Superior temporal gyrus (tissue), 1 donor: ENCODE results near the gene SYNJ2.

ENCODE experiments used
- DNase-seq: peaks from one replicate; pipeline ENCODE4 v3.0.0-alpha.2; 2016; ENCODE audit errors: extremely low spot score

Gene SYNJ2

DNA sequence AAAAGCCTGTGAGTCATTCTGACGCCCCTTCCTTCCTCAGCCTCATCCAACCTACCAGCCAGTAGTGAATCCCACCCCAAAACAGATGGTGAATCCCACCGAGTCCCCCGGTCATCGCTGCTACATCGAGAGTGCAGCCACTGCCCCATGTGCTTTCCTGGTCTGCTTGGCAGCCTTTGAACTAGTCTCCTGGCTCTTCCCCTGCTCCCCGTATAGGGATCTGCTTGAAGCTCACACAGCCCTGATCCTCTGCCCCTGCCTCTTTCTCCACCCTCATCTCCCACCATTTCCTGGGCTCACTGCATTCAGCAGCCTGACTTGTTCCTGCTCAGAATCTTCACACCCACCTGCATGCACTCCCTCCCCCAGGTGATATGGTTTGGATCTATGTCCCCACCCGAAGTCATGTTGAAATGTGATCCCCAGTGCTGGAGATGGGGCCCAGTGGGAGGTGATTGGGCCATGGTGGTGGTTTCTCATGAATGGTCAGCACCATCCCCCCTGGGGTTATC is 14.6 kb downstream of the SYNJ2 start:
- DNase-seq: no peak

DNA sequence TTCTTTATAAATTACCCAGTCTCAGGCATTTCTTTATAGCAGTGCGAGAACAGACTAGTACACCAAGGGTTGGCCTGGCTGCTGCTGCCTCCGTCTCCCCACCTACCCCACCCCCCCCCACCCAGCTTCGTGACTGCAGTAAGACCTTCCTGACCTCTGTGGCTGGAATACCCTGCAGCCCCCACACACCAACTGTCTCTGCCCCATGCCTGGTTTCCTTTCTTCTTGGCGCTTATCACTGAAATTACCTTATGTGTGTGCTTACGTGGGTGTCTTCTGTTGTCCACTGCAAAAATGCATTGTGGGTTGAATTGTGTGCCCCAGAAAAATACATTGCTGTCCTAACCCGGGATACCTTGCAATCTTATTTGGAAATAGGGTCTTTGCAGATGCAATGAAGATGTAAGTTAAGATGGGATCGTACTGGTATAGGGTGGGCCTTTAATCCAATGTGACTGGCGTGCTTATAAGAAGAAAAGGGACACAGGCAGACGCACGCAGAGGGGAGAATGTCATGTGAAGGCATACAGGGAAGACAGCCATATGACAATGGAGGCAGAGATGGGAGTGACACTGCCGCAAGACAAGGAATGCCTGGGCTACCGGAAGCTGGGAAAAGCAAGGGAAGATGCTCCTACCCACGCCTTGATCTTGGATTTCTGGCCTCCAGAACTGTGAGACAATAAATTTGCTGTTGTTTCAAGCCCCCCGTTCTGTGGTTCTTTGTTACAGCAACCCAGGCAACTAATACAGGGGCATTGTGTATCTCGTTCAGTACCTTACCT is 15.4 kb downstream of the SYNJ2 start:
- peak; percentile 61 for DNase-seq

DNA sequence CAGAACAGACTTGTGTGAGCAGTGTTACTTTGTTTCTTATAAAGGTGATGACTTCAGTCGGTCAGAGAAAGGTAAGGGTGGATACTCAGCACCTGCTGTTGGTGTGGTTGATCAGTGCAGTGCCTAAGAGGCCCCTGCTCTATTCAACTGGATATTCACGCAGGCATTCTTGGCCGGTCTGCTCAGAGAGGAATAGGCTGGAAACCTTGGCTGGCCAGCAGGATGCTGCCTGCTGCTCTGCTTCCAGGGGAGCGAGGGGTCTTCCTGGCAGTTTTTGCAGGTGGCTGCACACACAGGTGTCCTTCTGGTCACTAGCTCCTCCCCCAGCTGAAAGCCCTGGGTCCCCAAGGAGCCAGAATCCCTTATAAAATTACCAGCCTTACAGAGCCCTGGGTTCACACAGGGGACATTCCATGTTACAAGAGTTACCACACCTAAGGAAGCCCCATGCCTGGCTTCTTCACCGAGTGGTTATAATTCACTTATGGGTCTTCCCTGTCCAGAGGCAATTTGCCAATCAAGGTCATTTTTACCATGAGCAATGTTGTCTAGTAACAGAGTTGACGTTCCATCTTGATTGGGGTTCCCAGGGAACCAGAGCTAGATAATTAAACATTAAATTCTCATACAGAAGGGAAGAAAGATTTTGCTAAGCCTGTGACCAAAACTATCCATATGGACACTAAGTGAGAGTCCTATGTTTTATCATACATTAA is 16.4 kb downstream of the SYNJ2 start:
- DNase-seq: peak; percentile 60

GRCh38 chr6:157998707-157999167 is 17.1 kb downstream of the SYNJ2 start:
- peak; percentile 96 for DNase-seq

DNA sequence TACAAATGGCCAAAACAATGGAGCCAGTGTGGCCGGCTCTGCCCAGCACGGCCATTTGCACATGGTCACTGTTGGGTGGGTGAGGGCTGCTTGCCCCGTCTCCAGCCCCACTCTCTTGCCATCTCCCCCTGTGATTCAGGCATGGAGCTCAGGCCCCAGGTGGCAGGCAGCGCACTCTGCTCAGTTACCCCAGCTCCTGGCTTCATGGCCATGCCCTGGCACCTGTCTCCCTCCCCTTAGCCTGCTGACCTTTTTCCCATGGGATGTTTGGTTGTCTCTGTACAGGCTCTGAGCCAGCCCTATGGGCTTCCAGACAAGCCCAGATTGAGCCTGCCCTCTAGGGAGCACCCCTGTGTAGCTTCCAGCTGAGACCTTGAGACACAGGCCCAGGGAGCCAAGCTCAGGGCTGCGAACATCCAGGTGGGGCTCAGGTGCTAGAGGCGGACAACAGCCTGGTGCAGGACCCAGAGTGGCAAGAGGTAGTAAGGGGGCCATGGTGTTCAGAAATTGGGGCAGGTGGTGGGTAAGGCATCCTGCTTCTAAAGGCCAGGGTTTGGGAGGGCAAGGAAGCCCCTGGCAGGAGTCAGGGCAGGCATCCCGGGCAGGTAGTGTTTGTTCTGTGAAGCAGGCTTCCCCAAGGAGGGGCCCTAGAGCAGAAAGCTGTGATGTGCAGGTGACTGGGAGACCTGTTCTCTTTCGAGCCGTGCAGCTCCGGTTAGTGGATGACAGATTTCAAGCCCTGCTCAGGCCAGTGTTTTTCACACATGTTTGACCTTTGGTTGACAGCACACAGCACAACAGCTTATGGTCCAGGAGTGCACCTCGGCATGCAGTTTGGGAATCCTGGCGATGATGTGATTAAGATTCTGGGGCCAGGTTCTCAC is 17.7 kb downstream of the SYNJ2 start:
- peak; percentile 55 for DNase-seq

DNA sequence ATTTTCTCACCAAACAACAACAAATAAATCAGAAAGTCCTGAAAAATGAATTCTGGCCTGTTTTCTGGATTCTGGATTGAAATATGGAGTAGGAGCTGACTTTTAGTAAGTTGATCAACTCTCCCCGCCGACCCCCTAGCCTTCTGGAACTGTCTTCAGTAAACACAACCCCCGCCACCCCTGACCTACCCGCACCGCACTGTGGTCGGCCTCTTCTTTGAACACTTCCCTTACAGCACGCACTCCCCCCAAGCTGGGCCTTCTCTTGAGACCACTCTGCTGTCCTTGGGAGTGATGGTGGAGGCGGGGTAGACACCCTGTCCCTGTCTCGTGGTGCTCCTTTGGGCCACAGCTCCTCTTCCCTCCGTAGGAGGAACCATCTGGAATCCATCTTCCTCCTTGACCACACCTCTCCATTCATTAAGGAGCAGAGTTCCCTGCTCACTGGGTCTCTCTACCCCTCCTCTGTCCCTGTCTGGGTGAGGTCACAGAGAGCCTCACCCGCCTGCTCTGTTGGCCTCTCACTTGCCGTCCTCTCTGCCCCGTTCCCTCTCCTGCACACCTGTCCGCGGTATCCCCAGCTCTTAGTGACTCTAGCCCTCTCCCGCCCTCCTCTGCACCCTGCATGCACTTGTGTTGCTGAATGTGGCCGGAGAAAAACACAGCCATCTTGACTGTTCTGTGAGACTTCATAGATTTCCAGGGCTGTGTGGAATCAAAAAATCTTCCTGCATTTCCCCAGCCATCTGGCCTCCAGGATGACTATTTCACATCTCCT is 19.1 kb downstream of the SYNJ2 start:
- DNase-seq: peak; percentile 24

- DNase-seq: no peak
These were observed 20.7 kb downstream of the SYNJ2 start for GRCh38 chr6:158002249-158002950.

DNA sequence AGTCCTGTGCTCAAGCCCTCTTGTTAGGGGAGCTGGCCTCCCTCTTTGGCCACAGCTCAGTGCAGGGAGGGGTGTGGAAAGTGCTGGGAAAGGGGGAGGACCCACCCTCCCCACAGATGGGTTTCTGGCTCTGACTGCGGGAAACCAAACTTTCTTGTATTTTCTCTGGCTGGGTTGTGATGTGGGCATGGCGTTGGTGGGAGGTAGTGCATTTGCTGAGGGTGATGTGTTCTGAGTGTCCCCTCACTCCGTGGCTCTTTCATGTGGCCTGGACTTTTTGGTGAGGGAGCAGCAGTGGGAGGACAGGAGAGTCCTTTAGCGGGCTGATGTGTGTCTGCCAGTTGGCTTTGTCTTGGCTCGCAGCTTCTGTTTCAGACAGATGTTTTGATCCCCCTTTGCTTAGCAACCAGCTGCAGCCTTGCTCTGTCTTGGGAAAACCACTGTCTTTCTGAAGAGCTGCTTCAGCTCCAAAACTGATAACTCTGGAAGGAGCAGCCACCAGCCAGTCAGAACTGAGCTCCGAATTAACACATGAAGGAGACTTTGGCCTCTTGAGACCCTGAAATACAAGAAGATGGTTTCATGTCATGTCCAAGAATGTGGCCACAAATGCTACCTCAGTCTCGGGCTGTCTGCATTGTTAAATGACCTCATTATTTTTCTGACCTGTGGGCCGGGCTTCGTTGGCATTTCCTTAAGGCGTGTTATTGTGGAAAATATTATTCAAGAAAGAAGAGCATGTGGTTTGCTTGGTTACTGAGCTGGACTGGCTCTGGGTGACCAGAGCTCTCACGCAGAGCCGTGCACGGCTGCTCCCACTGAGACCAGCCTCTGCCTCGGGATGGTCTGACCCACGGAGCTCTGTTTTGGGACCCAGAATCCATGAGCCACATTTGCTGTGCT is 21.5 kb downstream of the SYNJ2 start:
- no peak for DNase-seq

GRCh38 chr6:158003910-158004700 is 22.4 kb downstream of the SYNJ2 start:
- no peak for DNase-seq

GRCh38 chr6:158004701-158005095 is 23.0 kb downstream of the SYNJ2 start:
- DNase-seq: no peak

- no peak for DNase-seq
These were observed 24.0 kb downstream of the SYNJ2 start for GRCh38 chr6:158005626-158006180.

GRCh38 chr6:158006331-158006730 is 24.7 kb downstream of the SYNJ2 start:
- no peak for DNase-seq

GRCh38 chr6:158006821-158007570 is 25.3 kb downstream of the SYNJ2 start:
- DNase-seq: no peak

- no peak for DNase-seq
These were observed 27.1 kb downstream of the SYNJ2 start for GRCh38 chr6:158008864-158009113.

- DNase-seq: peak; percentile 92
These were observed 27.6 kb downstream of the SYNJ2 start for GRCh38 chr6:158009114-158009891.

GRCh38 chr6:158009935-158010585 is 28.4 kb downstream of the SYNJ2 start:
- DNase-seq: no peak
